SU-DHL-6 (cell line): Measurements from ENCODE around the gene LRP1.

Experiments
- H2AFZ ChIP-seq: fragments of 200-600 bp; sonication (generic); 2 replicates; pipeline ENCODE4 v1.6.1; 2014; ENCODE audit warnings: low read depth, mild to moderate bottlenecking, moderate library complexity, mixed read lengths, antibody characterized with exemption, low read length; ENCODE audit not compliant: severe bottlenecking
- H3F3A ChIP-seq: fragments of 200-600 bp; shearing (Covaris generic); 2 replicates; pipeline ENCODE4 v1.6.0; 2016; ENCODE audit warnings: antibody characterized with exemption, mild to moderate bottlenecking; ENCODE audit not compliant: insufficient read depth
- H3K27ac ChIP-seq: fragments of 200-600 bp; sonication (generic); 2 replicates; pipeline ENCODE4 v1.5.1; 2016; ENCODE audit warnings: low read depth, mild to moderate bottlenecking, low read length, moderate library complexity, mixed read lengths
- H3K27me3 ChIP-seq: fragments of 200-600 bp; sonication (generic), shearing (Covaris generic); 2 replicates; pipeline ENCODE4 v1.6.0; 2014; ENCODE audit warnings: mild to moderate bottlenecking, low read length
- H3K36me3 ChIP-seq: fragments of 200-600 bp; sonication (generic); 2 replicates; pipeline ENCODE4 v1.6.1; 2014; ENCODE audit warnings: mild to moderate bottlenecking, low read length, mixed read lengths
- H3K4me2 ChIP-seq: fragments of 300-600, 200-600 bp; shearing (Covaris generic), sonication (generic); 2 replicates; pipeline ENCODE4 v1.6.0; 2014; ENCODE audit warnings: low read length, low read depth, mild to moderate bottlenecking; ENCODE audit not compliant: poor library complexity, severe bottlenecking
- H3K4me3 ChIP-seq: fragments of 200-600 bp; sonication (generic); 2 replicates; pipeline ENCODE4 v1.5.1; 2014; ENCODE audit warnings: antibody characterized with exemption, low read length, mild to moderate bottlenecking, mixed read lengths; ENCODE audit not compliant: insufficient read depth, poor library complexity, severe bottlenecking
- H3K79me2 ChIP-seq: fragments of 200-600 bp; sonication (generic); 2 replicates; pipeline ENCODE4 v1.6.1; 2014; ENCODE audit warnings: mild to moderate bottlenecking, low read length, moderate library complexity; ENCODE audit not compliant: insufficient read depth
- H3K9ac ChIP-seq: fragments of 200-600 bp; sonication (generic); 2 replicates; pipeline ENCODE4 v1.7.0; 2014; ENCODE audit warnings: mild to moderate bottlenecking, low read length
- H3K9me2 ChIP-seq: fragments of 200-600 bp; sonication (generic); replicated peaks from 2 replicates; pipeline ENCODE4 v1.6.1; 2014; ENCODE audit warnings: low read length; ENCODE audit not compliant: insufficient read depth
- H3K9me3 ChIP-seq: fragments of 200-600 bp; sonication (generic); 2 replicates; pipeline ENCODE4 v1.6.1; 2014; ENCODE audit warnings: low read length, mixed read lengths; ENCODE audit not compliant: insufficient read depth
- H4K20me1 ChIP-seq: fragments of 200-600 bp; sonication (generic); 2 replicates; pipeline ENCODE4 v1.6.1; 2014; ENCODE audit warnings: low read depth, mild to moderate bottlenecking, antibody characterized with exemption, low read length, moderate library complexity, mixed read lengths
- CTCF ChIP-seq: fragments of 200-600 bp; sonication (generic); IDR thresholded peaks from one replicate; pipeline ENCODE4 v1.5.1; 2017; ENCODE audit warnings: antibody characterized with exemption, mild to moderate bottlenecking, low read length, moderate library complexity; ENCODE audit not compliant: insufficient read depth, poor library complexity, severe bottlenecking
- EZH2phosphoT487 ChIP-seq: fragments of 200-600 bp; sonication (generic), shearing (Covaris generic); conservative IDR thresholded peaks from 2 replicates; pipeline ENCODE4 v1.6.1; 2018; ENCODE audit warnings: mild to moderate bottlenecking, antibody characterized with exemption, low read length, moderate library complexity, mixed read lengths

Gene LRP1

GRCh38 chr12:57258977-57259970 lies 131.0 kb downstream of the LRP1 start:
- no peaks in the 10 kb centered on the region for H4K20me1 ChIP-seq
- H3K4me3 ChIP-seq = no peak overlapping the region
- H2AFZ ChIP-seq = no peak overlapping the region
- no peaks in the 10 kb centered on the region for H3K9me2 ChIP-seq
- H3K27ac ChIP-seq = no peak overlapping the region
- no peak overlapping the region for H3K9ac ChIP-seq
- peaks cover 4% of the 10 kb centered on the region; the same call in 1 of the 2 replicates for H3K36me3 ChIP-seq
- no peaks in the 10 kb centered on the region for H3K27me3 ChIP-seq
- H3F3A ChIP-seq = no peaks in the 10 kb centered on the region
- no peak for TF ChIP-seq EZH2phosphoT487
- TF ChIP-seq CTCF = no peak
- H3K4me2 ChIP-seq = no peak overlapping the region
- no peaks in the 10 kb centered on the region for H3K79me2 ChIP-seq
- no peaks in the 10 kb centered on the region for H3K9me3 ChIP-seq

- H3K9ac ChIP-seq = no peak overlapping the region
- 0 out of 2 replicates have a peak, but pooled peaks cover 3% of the 10 kb centered on the region for H3F3A ChIP-seq
- no peaks in the 10 kb centered on the region for H3K9me3 ChIP-seq
- no peaks in the 10 kb centered on the region for H3K9me2 ChIP-seq
- H2AFZ ChIP-seq = no peak overlapping the region
- H4K20me1 ChIP-seq = no peaks in the 10 kb centered on the region
- H3K4me3 ChIP-seq = no peak overlapping the region
- no peak overlapping the region for H3K4me2 ChIP-seq
- no peaks in the 10 kb centered on the region for H3K27me3 ChIP-seq
- peaks cover 4% of the 10 kb centered on the region; the same call in 1 of the 2 replicates for H3K36me3 ChIP-seq
- no peak for TF ChIP-seq EZH2phosphoT487
- TF ChIP-seq CTCF = no peak
- no peak overlapping the region for H3K27ac ChIP-seq
- no peaks in the 10 kb centered on the region for H3K79me2 ChIP-seq
These were observed 132.1 kb downstream of the LRP1 start for GRCh38 chr12:57260366-57260765.

- no peaks in the 10 kb centered on the region for H3K79me2 ChIP-seq
- no peaks in the 10 kb centered on the region for H3K27me3 ChIP-seq
- H3K4me3 ChIP-seq = no peak overlapping the region
- no peak overlapping the region for H2AFZ ChIP-seq
- H3K27ac ChIP-seq = no peak overlapping the region
- TF ChIP-seq EZH2phosphoT487 = no peak
- no peak for TF ChIP-seq CTCF
- H3K4me2 ChIP-seq = no peak overlapping the region
- no peaks in the 10 kb centered on the region for H3K9me2 ChIP-seq
- no peaks in the 10 kb centered on the region for H4K20me1 ChIP-seq
- H3K36me3 ChIP-seq = peaks cover 4% of the 10 kb centered on the region; the same call in 1 of the 2 replicates
- H3K9me3 ChIP-seq = no peaks in the 10 kb centered on the region
- H3F3A ChIP-seq = 0 out of 2 replicates have a peak, but pooled peaks cover 4% of the 10 kb centered on the region
- no peak overlapping the region for H3K9ac ChIP-seq
These were observed 133.2 kb downstream of the LRP1 start for GRCh38 chr12:57261428-57261865.
